22Rv1 (cell line): ENCODE data around the gene CEACAM19.

Experiments
- H3K27ac ChIP-seq: fragments of 450-650 bp; 2 replicates; pipeline ENCODE4 v1.5.1; 2017
- CTCF ChIP-seq: fragments of 450-650 bp; IDR thresholded peaks from 2 replicates; pipeline ENCODE4 v1.5.1; 2017; ENCODE audit warnings: mild to moderate bottlenecking
- ZFX ChIP-seq: fragments of 450-650 bp; IDR thresholded peaks from 2 replicates; pipeline ENCODE4 v1.6.1; 2017; ENCODE audit warnings: antibody characterized with exemption, borderline replicate concordance

Gene CEACAM19

GRCh38 chr19:44648631-44649251 is 22.5 kb upstream of the CEACAM19 start:
- no peak overlapping the region for H3K27ac ChIP-seq
- TF ChIP-seq CTCF (no peak), ZFX (no peak)

- TF ChIP-seq CTCF: no peak
- no peak for TF ChIP-seq ZFX
- no peak overlapping the region for H3K27ac ChIP-seq
Measured at GRCh38 chr19:44649578-44650145, 21.6 kb upstream of the CEACAM19 start.

GRCh38 chr19:44653343-44653742 is 17.9 kb upstream of the CEACAM19 start:
- H3K27ac ChIP-seq: no peak overlapping the region
- no peak for TF ChIP-seq CTCF
- TF ChIP-seq ZFX: no peak

GRCh38 chr19:44653977-44654774 is 17.1 kb upstream of the CEACAM19 start:
- H3K27ac ChIP-seq: no peak overlapping the region
- TF ChIP-seq CTCF: peak; percentile 44
- no peak for TF ChIP-seq ZFX

GRCh38 chr19:44657211-44657921 is 13.9 kb upstream of the CEACAM19 start:
- H3K27ac ChIP-seq: peak overlapping the region; percentile 38
- peak; percentile 83 for TF ChIP-seq CTCF
- TF ChIP-seq ZFX: no peak

- TF ChIP-seq CTCF (no peak), ZFX (no peak)
- peak overlapping the region; percentile 38 for H3K27ac ChIP-seq
Measured at GRCh38 chr19:44658069-44658733, 13.1 kb upstream of the CEACAM19 start.
